ENCODE data around the gene RPL36.

DNA sequence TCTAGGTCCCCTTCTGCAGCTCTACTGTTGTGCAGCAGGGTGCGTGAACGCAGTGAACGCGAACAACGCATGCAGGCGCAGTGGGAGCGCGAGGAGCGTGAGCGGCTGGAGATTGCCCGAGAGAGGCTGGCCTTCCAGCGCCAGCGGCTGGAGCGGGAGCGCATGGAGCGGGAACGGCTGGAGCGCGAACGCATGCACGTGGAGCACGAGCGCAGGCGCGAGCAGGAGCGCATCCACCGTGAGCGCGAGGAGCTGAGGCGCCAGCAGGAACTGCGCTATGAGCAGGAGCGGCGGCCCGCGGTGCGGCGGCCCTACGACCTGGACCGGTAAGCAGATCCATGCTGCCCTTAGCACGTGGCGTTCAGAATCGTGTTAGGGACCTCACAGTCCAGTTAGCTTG lies 28.6 kb upstream of the RPL36 start:
- TF ChIP-seq CTCF (IDR thresholded peaks at IDR 0.05; ENCODE audit: borderline replicate concordance, extremely low read depth, low read length, poor library complexity, severe bottlenecking) (no peak), EZH2 (IDR thresholded peaks at IDR 0.05; ENCODE audit: borderline replicate concordance, low read depth, low read length, severe bottlenecking) (no peak)

Data from DND-41 (cell line).